ENCODE results near the gene VEGFD. TPM values are rescaled to one million over a fixed set of nuclear protein-coding genes. Genes with fewer than 3 reads are reported as not detected.

VEGFD gene
- total and polyA plus RNA-seq, 5 donors from 2014 or later = not detected

DNA sequence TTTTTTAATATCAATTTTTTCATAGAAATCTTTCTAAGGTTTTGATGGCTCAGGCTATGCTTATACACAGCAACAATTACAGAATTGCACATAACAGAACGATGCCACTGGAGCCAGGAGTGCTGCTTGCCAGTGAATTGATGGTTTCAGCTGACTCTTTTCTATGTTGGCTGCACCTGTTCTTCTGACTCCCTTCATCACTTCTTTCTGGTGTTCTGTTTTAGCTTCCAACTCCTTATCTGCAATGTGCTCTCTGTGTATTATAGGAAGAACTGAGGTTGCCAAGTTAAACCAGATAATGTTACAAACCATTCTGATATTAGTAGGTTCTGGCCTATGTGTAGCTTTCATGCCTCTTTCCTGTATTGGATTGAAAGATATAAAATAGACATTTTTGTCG is 11.6 kb upstream of the VEGFD start:
- H3K36me3 Mint-ChIP-seq = no peaks in the 10 kb centered on the region
- H3K4me1 Mint-ChIP-seq = no peaks in the 10 kb centered on the region
- no peaks in the 10 kb centered on the region for H3K9me3 ChIP-seq (ENCODE audit: control insufficient read depth in 2 of 2, low read length in 2 of 2)
- no peak overlapping the region for H3K4me3 Mint-ChIP-seq
- no peak overlapping the region for H3K4me3 ChIP-seq (ENCODE audit: low read depth, low read length)
- H3K9me3 Mint-ChIP-seq = no peaks in the 10 kb centered on the region
- H3K36me3 ChIP-seq (ENCODE audit: control insufficient read depth, insufficient read depth, low read length) = no peaks in the 10 kb centered on the region
- H3K27ac ChIP-seq (ENCODE audit: insufficient read depth, low read length, poor library complexity, severe bottlenecking) = no peak overlapping the region
- H3K27me3 ChIP-seq (ENCODE audit: control insufficient read depth, insufficient read depth, low read length) = peaks cover 3% of the 10 kb centered on the region
- H3K27me3 Mint-ChIP-seq = no peaks in the 10 kb centered on the region
- no peak overlapping the region for H3K27ac Mint-ChIP-seq
- DNase-seq (no peak), ATAC-seq (ENCODE audit: low read depth in 2 of 2) (no peak)
- H3K4me1 ChIP-seq (ENCODE audit: control insufficient read depth, insufficient read depth, low read length, poor library complexity, severe bottlenecking) = no peaks in the 10 kb centered on the region

DNA sequence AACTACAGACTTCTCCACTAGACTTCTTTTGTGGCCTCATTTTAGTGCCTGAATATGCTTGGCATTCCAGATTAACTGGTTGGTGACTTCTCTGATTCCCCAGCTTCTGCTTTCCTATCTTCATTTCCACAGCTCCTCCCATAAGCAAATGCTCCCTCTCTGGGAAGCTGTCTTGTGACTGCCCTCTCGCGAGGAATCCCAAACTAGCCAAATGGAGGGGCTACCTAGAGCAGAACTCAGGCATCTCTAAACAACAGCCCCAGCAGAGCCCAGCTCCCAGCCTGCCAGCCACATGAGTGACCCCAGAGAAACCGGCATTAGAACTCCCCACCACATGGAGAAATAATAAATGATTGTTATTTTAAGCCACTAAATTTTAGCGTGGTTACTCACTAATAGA is 7.6 kb upstream of the VEGFD start:
- H3K4me3 ChIP-seq (ENCODE audit: low read depth, low read length) = no peak overlapping the region
- peaks cover 3% of the 10 kb centered on the region for H3K27me3 ChIP-seq (ENCODE audit: control insufficient read depth, insufficient read depth, low read length)
- H3K4me3 Mint-ChIP-seq = no peak overlapping the region
- H3K4me1 Mint-ChIP-seq = no peaks in the 10 kb centered on the region
- H3K4me1 ChIP-seq (ENCODE audit: control insufficient read depth, insufficient read depth, low read length, poor library complexity, severe bottlenecking) = no peaks in the 10 kb centered on the region
- H3K27me3 Mint-ChIP-seq = no peaks in the 10 kb centered on the region
- H3K9me3 Mint-ChIP-seq = no peaks in the 10 kb centered on the region
- no peaks in the 10 kb centered on the region for H3K9me3 ChIP-seq (ENCODE audit: control insufficient read depth in 2 of 2, low read length in 2 of 2)
- DNase-seq (no peak), ATAC-seq (ENCODE audit: low read depth in 2 of 2) (no peak)
- H3K27ac ChIP-seq (ENCODE audit: insufficient read depth, low read length, poor library complexity, severe bottlenecking) = no peak overlapping the region
- H3K27ac Mint-ChIP-seq = no peak overlapping the region
- no peaks in the 10 kb centered on the region for H3K36me3 Mint-ChIP-seq
- no peaks in the 10 kb centered on the region for H3K36me3 ChIP-seq (ENCODE audit: control insufficient read depth, insufficient read depth, low read length)

- Mint-ChIP-seq H3K4me3 (no peak overlapping the region), H3K27ac (no peak overlapping the region), H3K4me1 (no peaks in the 10 kb centered on the region), H3K27me3 (no peaks in the 10 kb centered on the region), H3K36me3 (no peaks in the 10 kb centered on the region), H3K9me3 (peaks cover 0 to 3% (median 0%) of the 10 kb centered on the region in 7 donors)
- Histone ChIP-seq H3K4me1 (ENCODE audit: control insufficient read depth, insufficient read depth, low read length, poor library complexity, severe bottlenecking) (no peaks in the 10 kb centered on the region), H3K9me3 (ENCODE audit: control insufficient read depth in 2 of 2, low read length in 2 of 2) (no peaks in the 10 kb centered on the region), H3K27me3 (ENCODE audit: control insufficient read depth, insufficient read depth, low read length) (no peaks in the 10 kb centered on the region), H3K27ac (ENCODE audit: insufficient read depth, low read length, poor library complexity, severe bottlenecking) (no peak overlapping the region), H3K36me3 (ENCODE audit: control insufficient read depth, insufficient read depth, low read length) (no peaks in the 10 kb centered on the region), H3K4me3 (ENCODE audit: low read depth, low read length) (no peak overlapping the region)
- DNase-seq = no peak
- no peak for ATAC-seq (ENCODE audit: low read depth in 2 of 2)
These were observed 1.4 kb downstream of the VEGFD start for GRCh38 chrX:15382813-15383212.

- no peak overlapping the region for H3K27ac ChIP-seq (ENCODE audit: insufficient read depth, low read length, poor library complexity, severe bottlenecking)
- ATAC-seq (ENCODE audit: low read depth in 2 of 2) (no peak), DNase-seq (no peak)
- no peak overlapping the region for H3K4me3 ChIP-seq (ENCODE audit: low read depth, low read length)
- no peak overlapping the region for H3K27ac Mint-ChIP-seq
- no peak overlapping the region for H3K4me3 Mint-ChIP-seq
- H3K36me3 ChIP-seq (ENCODE audit: control insufficient read depth, insufficient read depth, low read length) = no peaks in the 10 kb centered on the region
- no peaks in the 10 kb centered on the region for H3K4me1 Mint-ChIP-seq
- no peaks in the 10 kb centered on the region for H3K9me3 ChIP-seq (ENCODE audit: control insufficient read depth in 2 of 2, low read length in 2 of 2)
- no peaks in the 10 kb centered on the region for H3K27me3 Mint-ChIP-seq
- no peaks in the 10 kb centered on the region for H3K4me1 ChIP-seq (ENCODE audit: control insufficient read depth, insufficient read depth, low read length, poor library complexity, severe bottlenecking)
- H3K27me3 ChIP-seq (ENCODE audit: control insufficient read depth, insufficient read depth, low read length) = no peaks in the 10 kb centered on the region
- H3K9me3 Mint-ChIP-seq = peaks cover 0 to 3% (median 2%) of the 10 kb centered on the region in 7 donors
- no peaks in the 10 kb centered on the region for H3K36me3 Mint-ChIP-seq
These were observed 7.3 kb downstream of the VEGFD start for GRCh38 chrX:15376956-15377355.

- peaks cover 4% of the 10 kb centered on the region for H3K27me3 Mint-ChIP-seq
- Histone ChIP-seq H3K9me3 (ENCODE audit: control insufficient read depth in 2 of 2, low read length in 2 of 2) (no peaks in the 10 kb centered on the region), H3K4me3 (ENCODE audit: low read depth, low read length) (no peak overlapping the region), H3K4me1 (ENCODE audit: control insufficient read depth, insufficient read depth, low read length, poor library complexity, severe bottlenecking) (no peaks in the 10 kb centered on the region), H3K27me3 (ENCODE audit: control insufficient read depth, insufficient read depth, low read length) (no peaks in the 10 kb centered on the region), H3K36me3 (ENCODE audit: control insufficient read depth, insufficient read depth, low read length) (no peaks in the 10 kb centered on the region), H3K27ac (ENCODE audit: insufficient read depth, low read length, poor library complexity, severe bottlenecking) (no peak overlapping the region)
- ATAC-seq (ENCODE audit: low read depth in 2 of 2) = no peak
- H3K4me3 Mint-ChIP-seq = no peak overlapping the region
- H3K36me3 Mint-ChIP-seq = no peaks in the 10 kb centered on the region
- H3K27ac Mint-ChIP-seq = no peak overlapping the region
- H3K4me1 Mint-ChIP-seq = no peaks in the 10 kb centered on the region
- H3K9me3 Mint-ChIP-seq = peaks cover 0 to 2% (median 0%) of the 10 kb centered on the region in 7 donors
- no peak for DNase-seq
These were observed 10.2 kb downstream of the VEGFD start for GRCh38 chrX:15373976-15374375.

DNA sequence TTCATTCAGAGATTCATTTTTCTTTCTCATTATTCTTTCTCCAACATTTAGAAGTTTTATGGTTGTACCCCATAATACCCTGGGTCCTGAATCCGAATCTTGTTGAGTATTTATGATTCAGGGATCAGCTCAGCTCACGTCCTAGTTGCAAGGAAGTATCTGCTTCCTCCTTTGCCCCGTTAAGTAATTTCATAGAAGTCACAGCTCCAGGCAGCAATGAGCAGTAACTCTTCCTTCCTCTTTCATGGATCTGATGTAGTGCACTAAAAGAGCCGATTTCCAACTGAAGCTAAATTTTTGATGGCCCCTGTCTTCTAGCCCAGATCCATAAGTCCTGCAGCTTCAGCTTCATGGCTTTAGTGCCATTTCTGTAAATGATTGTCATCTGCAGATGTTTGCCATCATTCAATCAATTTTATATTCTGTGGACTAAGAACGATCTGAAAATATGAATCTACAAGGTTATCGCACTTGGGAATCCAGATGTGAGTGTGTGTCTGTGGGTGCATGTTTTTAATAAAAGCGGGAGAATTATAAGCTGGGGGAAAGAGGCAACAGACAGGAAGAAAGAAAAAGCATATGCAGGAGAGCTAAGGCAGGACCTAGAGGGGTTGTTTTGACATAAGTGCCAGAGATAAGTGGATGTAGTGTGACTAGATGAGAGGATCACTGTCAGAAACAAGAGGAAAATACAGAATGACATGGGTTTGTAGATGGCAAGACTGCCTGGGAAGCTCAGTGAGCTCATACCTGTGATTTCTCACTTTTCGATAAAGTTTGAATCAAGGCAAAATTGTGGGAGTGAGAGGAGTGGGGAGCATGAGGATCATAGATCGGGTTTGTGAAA is 17.5 kb downstream of the VEGFD start:
- peaks cover 4% of the 10 kb centered on the region for H3K27me3 Mint-ChIP-seq

DNA sequence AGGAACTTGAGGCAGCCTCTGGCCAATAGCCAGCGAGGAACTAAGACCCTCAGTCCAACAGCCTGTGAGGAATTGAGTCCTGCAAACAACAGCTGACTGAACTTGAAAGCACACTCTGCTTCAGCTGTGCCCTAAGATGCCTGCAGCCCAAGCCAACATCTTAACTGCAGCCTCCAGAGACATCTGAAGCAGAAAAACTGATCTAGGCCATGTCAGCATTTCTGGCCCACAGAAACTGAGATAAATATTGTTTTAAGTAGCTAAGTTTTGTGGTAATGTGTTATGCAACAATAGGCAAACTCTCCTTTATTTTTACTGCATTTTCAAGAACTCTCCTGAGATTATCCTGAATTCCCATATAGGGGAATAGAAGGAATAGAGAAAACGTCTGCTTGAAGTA is 24.5 kb downstream of the VEGFD start:
- peaks cover 0 to 4% (median 0%) of the 10 kb centered on the region in 7 donors for H3K9me3 Mint-ChIP-seq

More for the DNA sequence above, 17.5 kb downstream of the VEGFD start:
- Histone ChIP-seq H3K27ac (ENCODE audit: insufficient read depth, low read length, poor library complexity, severe bottlenecking) (no peak overlapping the region), H3K27me3 (ENCODE audit: control insufficient read depth, insufficient read depth, low read length) (no peaks in the 10 kb centered on the region), H3K36me3 (ENCODE audit: control insufficient read depth, insufficient read depth, low read length) (no peaks in the 10 kb centered on the region), H3K9me3 (ENCODE audit: control insufficient read depth in 2 of 2, low read length in 2 of 2) (no peaks in the 10 kb centered on the region), H3K4me3 (ENCODE audit: low read depth, low read length) (no peak overlapping the region), H3K4me1 (ENCODE audit: control insufficient read depth, insufficient read depth, low read length, poor library complexity, severe bottlenecking) (no peaks in the 10 kb centered on the region)
- no peaks in the 10 kb centered on the region for H3K4me1 Mint-ChIP-seq
- DNase-seq (no peak), ATAC-seq (ENCODE audit: low read depth in 2 of 2) (no peak)
- no peak overlapping the region for H3K27ac Mint-ChIP-seq
- peaks cover 0 to 2% (median 0%) of the 10 kb centered on the region in 7 donors for H3K9me3 Mint-ChIP-seq
- no peaks in the 10 kb centered on the region for H3K36me3 Mint-ChIP-seq
- H3K4me3 Mint-ChIP-seq = no peak overlapping the region

GRCh38 chrX:15358533-15358932 is 25.7 kb downstream of the VEGFD start:
- Histone ChIP-seq H3K4me3 (ENCODE audit: low read depth, low read length) (no peak overlapping the region), H3K27ac (ENCODE audit: insufficient read depth, low read length, poor library complexity, severe bottlenecking) (no peak overlapping the region), H3K36me3 (ENCODE audit: control insufficient read depth, insufficient read depth, low read length) (no peaks in the 10 kb centered on the region), H3K27me3 (ENCODE audit: control insufficient read depth, insufficient read depth, low read length) (no peaks in the 10 kb centered on the region), H3K4me1 (ENCODE audit: control insufficient read depth, insufficient read depth, low read length, poor library complexity, severe bottlenecking) (no peaks in the 10 kb centered on the region), H3K9me3 (ENCODE audit: control insufficient read depth in 2 of 2, low read length in 2 of 2) (no peaks in the 10 kb centered on the region)
- Mint-ChIP-seq H3K36me3 (no peaks in the 10 kb centered on the region), H3K4me1 (no peaks in the 10 kb centered on the region), H3K4me3 (no peak overlapping the region), H3K27ac (no peak overlapping the region), H3K9me3 (peaks cover 0 to 3% (median 0%) of the 10 kb centered on the region in 7 donors), H3K27me3 (no peaks in the 10 kb centered on the region)
- ATAC-seq (ENCODE audit: low read depth in 2 of 2) = no peak
- no peak for DNase-seq

More for the DNA sequence above, 24.5 kb downstream of the VEGFD start:
- Mint-ChIP-seq H3K36me3 (no peaks in the 10 kb centered on the region), H3K27me3 (no peaks in the 10 kb centered on the region), H3K27ac (no peak overlapping the region), H3K4me3 (no peak overlapping the region), H3K4me1 (no peaks in the 10 kb centered on the region)
- no peaks in the 10 kb centered on the region for H3K9me3 ChIP-seq (ENCODE audit: control insufficient read depth in 2 of 2, low read length in 2 of 2)
- no peak overlapping the region for H3K27ac ChIP-seq (ENCODE audit: insufficient read depth, low read length, poor library complexity, severe bottlenecking)
- no peaks in the 10 kb centered on the region for H3K27me3 ChIP-seq (ENCODE audit: control insufficient read depth, insufficient read depth, low read length)
- no peaks in the 10 kb centered on the region for H3K36me3 ChIP-seq (ENCODE audit: control insufficient read depth, insufficient read depth, low read length)
- no peaks in the 10 kb centered on the region for H3K4me1 ChIP-seq (ENCODE audit: control insufficient read depth, insufficient read depth, low read length, poor library complexity, severe bottlenecking)
- no peak for ATAC-seq (ENCODE audit: low read depth in 2 of 2)
- H3K4me3 ChIP-seq (ENCODE audit: low read depth, low read length) = no peak overlapping the region
- DNase-seq = no peak

Measured in CD4-positive, CD25-positive, alpha-beta regulatory T cell (primary cell).